Ishikawa (cell line): ENCODE data around the gene ZMYND12.

Experiments used
- CEBPB ChIP-seq: IDR thresholded peaks from 2 replicates; pipeline ENCODE4 v1.6.1; 2012
- FOXM1 ChIP-seq: IDR thresholded peaks from 2 replicates; pipeline ENCODE4 v1.6.1; 2012; ENCODE audit warnings: low read depth, borderline replicate concordance
- MAX ChIP-seq: IDR thresholded peaks from 2 replicates; pipeline ENCODE4 v1.6.1; 2012
- REST ChIP-seq: IDR thresholded peaks from 2 replicates; pipeline ENCODE4 v1.6.1; 2012; ENCODE audit warnings: low read depth, mild to moderate bottlenecking

DNA sequence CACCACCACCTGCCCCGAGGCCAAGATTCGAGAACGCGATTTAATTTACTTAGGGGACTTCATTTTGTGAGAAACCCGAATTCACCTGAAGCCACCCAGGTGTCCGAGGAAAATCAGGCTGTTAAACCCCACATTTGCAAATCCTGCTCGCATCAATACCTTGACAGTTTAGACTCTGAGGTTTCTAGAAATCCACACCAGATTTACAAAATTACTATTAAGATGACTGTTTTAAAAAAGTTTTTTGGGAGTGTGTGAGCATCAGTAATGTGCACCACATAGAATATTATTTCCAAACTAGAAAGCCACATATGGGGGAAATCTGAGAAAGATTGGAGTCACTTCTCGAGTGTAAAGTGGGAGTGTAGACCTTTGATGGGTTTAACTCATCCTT, 74.5 kb downstream of the ZMYND12 start:
- no peak for TF ChIP-seq MAX
- TF ChIP-seq FOXM1, result no peak
- TF ChIP-seq CEBPB, result no peak
- no peak for TF ChIP-seq REST
